Rectal smooth muscle tissue (tissue), 1 donor: ENCODE measurements around the gene SPG21.

ENCODE experiments used
- H3K27ac ChIP-seq: one replicate; pipeline ENCODE4 v1.7.0; 2013; ENCODE audit warnings: low read depth, low read length, inconsistent platforms
- H3K27me3 ChIP-seq: one replicate; pipeline ENCODE4 v1.7.0; 2013; ENCODE audit warnings: low read length; ENCODE audit not compliant: control insufficient read depth, insufficient read depth
- H3K36me3 ChIP-seq: one replicate; pipeline ENCODE4 v1.7.0; 2013; ENCODE audit warnings: low read length; ENCODE audit not compliant: control insufficient read depth, insufficient read depth
- H3K4me1 ChIP-seq: one replicate; pipeline ENCODE4 v1.7.0; 2013; ENCODE audit warnings: low read length; ENCODE audit not compliant: control insufficient read depth, insufficient read depth
- H3K4me3 ChIP-seq: one replicate; pipeline ENCODE4 v1.7.0; 2013; ENCODE audit warnings: low read length
- H3K9ac ChIP-seq: one replicate; pipeline ENCODE4 v1.7.0; 2013; ENCODE audit warnings: low read length

Gene SPG21

GRCh38 chr15:64989416-64990167 is at the start of gene SPG21:
Gene SPG21, minus strand, starts transcription at chr15:64989914. Its CDS starts 6,345 bp downstream, at chr15:64983569.
- peak within 1 kb of the TSS; percentile 88 for H3K9ac ChIP-seq
- no peaks in the 10 kb centered on the region for H3K27me3 ChIP-seq
- H3K27ac ChIP-seq: peak within 1 kb of the TSS; percentile 86
- H3K36me3 ChIP-seq: no peaks in the 10 kb centered on the region
- H3K4me1 ChIP-seq: peaks cover 3% of the 10 kb centered on the region
- peak within 1 kb of the TSS; percentile 92 for H3K4me3 ChIP-seq

- Histone ChIP-seq H3K9ac (no peak overlapping the region), H3K4me3 (no peak overlapping the region), H3K4me1 (no peaks in the 10 kb centered on the region), H3K27me3 (no peaks in the 10 kb centered on the region), H3K36me3 (no peaks in the 10 kb centered on the region), H3K27ac (no peak overlapping the region)
These were observed 49.1 kb upstream of the SPG21 start for GRCh38 chr15:65038836-65039235.

GRCh38 chr15:65038428-65038827 is 48.7 kb upstream of the SPG21 start:
- H3K4me3 ChIP-seq: no peak overlapping the region

GRCh38 chr15:65037309-65037708 is 47.6 kb upstream of the SPG21 start:
- Histone ChIP-seq H3K27ac (no peak overlapping the region), H3K4me3 (no peak overlapping the region), H3K4me1 (no peaks in the 10 kb centered on the region), H3K9ac (no peak overlapping the region), H3K36me3 (no peaks in the 10 kb centered on the region), H3K27me3 (no peaks in the 10 kb centered on the region)

More at GRCh38 chr15:65038428-65038827, 48.7 kb upstream of the SPG21 start:
- no peaks in the 10 kb centered on the region for H3K36me3 ChIP-seq
- no peak overlapping the region for H3K9ac ChIP-seq
- no peaks in the 10 kb centered on the region for H3K27me3 ChIP-seq
- no peak overlapping the region for H3K27ac ChIP-seq
- no peaks in the 10 kb centered on the region for H3K4me1 ChIP-seq

GRCh38 chr15:65034719-65035118 is 45.0 kb upstream of the SPG21 start:
- Histone ChIP-seq H3K4me3 (no peak overlapping the region), H3K27ac (no peak overlapping the region)

GRCh38 chr15:65033659-65034269 is 44.0 kb upstream of the SPG21 start:
- Histone ChIP-seq H3K9ac (no peak overlapping the region), H3K4me1 (no peaks in the 10 kb centered on the region), H3K27me3 (no peaks in the 10 kb centered on the region), H3K4me3 (no peak overlapping the region), H3K27ac (no peak overlapping the region), H3K36me3 (no peaks in the 10 kb centered on the region)

More at GRCh38 chr15:65034719-65035118, 45.0 kb upstream of the SPG21 start:
- Histone ChIP-seq H3K27me3 (no peaks in the 10 kb centered on the region), H3K36me3 (no peaks in the 10 kb centered on the region), H3K4me1 (no peaks in the 10 kb centered on the region), H3K9ac (no peak overlapping the region)

- no peaks in the 10 kb centered on the region for H3K4me1 ChIP-seq
- H3K9ac ChIP-seq: no peak overlapping the region
- H3K27me3 ChIP-seq: no peaks in the 10 kb centered on the region
- H3K4me3 ChIP-seq: no peak overlapping the region
- H3K36me3 ChIP-seq: no peaks in the 10 kb centered on the region
- H3K27ac ChIP-seq: no peak overlapping the region
These were observed 43.3 kb upstream of the SPG21 start for GRCh38 chr15:65032801-65033537.

- Histone ChIP-seq H3K27ac (no peak overlapping the region), H3K27me3 (no peaks in the 10 kb centered on the region), H3K9ac (no peak overlapping the region), H3K36me3 (no peaks in the 10 kb centered on the region), H3K4me3 (no peak overlapping the region), H3K4me1 (no peaks in the 10 kb centered on the region)
These were observed 40.1 kb upstream of the SPG21 start for GRCh38 chr15:65029736-65030208.

- no peaks in the 10 kb centered on the region for H3K4me1 ChIP-seq
- peak within 1 kb of the TSS; percentile 54 for H3K4me3 ChIP-seq
- H3K36me3 ChIP-seq: no peaks in the 10 kb centered on the region
- peak within 1 kb of the TSS; percentile 61 for H3K9ac ChIP-seq
- peak within 1 kb of the TSS; percentile 65 for H3K27ac ChIP-seq
- no peaks in the 10 kb centered on the region for H3K27me3 ChIP-seq
These were observed 39.4 kb upstream of the SPG21 start, which contains the start of gene MTFMT for GRCh38 chr15:65028921-65029735. Gene MTFMT, minus strand, starts transcription at chr15:65029639. Its CDS starts 26 bp downstream, at chr15:65029613.

- peak overlapping the region; percentile 54 for H3K4me3 ChIP-seq
- H3K27me3 ChIP-seq: no peaks in the 10 kb centered on the region
- H3K27ac ChIP-seq: no peak overlapping the region
- H3K9ac ChIP-seq: no peak overlapping the region
- H3K4me1 ChIP-seq: no peaks in the 10 kb centered on the region
- peaks cover 3% of the 10 kb centered on the region for H3K36me3 ChIP-seq
These were observed 38.6 kb upstream of the SPG21 start for GRCh38 chr15:65028338-65028737.

GRCh38 chr15:65027593-65027992 is 37.9 kb upstream of the SPG21 start:
- H3K27ac ChIP-seq: no peak overlapping the region
- no peak overlapping the region for H3K4me3 ChIP-seq

More at GRCh38 chr15:65027593-65027992, 37.9 kb upstream of the SPG21 start:
- Histone ChIP-seq H3K9ac (no peak overlapping the region), H3K36me3 (peaks cover 3% of the 10 kb centered on the region), H3K27me3 (no peaks in the 10 kb centered on the region), H3K4me1 (no peaks in the 10 kb centered on the region)
